Measurements from ENCODE around the gene NR3C2.

Gene NR3C2

DNA sequence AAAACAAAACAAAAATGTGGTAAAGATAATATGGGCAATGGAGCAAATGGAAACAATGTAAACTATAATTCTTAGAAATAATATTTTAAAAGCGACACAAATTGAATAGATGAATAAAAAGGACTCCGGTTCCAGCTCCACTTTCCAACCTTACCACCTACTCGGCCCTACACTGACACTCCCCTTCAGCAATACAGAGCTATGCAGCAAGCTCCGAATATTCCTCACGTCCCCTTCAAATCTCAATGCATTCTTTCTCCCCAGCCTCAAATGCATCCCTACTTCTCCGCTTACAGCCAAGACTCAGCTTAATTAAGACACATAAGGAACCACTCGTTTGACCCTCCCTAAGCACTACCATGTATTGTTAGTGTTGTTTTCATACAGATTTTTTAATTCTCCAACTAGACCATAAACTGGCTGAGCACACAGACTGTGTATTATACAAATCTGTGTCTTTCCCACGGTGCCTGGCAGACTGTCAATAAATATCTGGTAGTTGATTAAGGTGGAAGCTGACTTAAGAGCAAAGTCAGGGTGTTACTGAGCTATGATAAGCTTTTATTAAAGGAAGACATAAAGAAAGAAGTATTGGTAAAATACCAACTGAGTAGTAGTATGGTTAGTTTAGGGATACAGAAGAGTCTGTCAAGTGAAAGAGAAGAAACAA is 219.1 kb downstream of the NR3C2 start:
- Histone ChIP-seq H3K36me3 (ENCODE audit: insufficient read depth, low read length) (no peaks in the 10 kb centered on the region), H3K9me3 (ENCODE audit: low read depth, low read length) (no peaks in the 10 kb centered on the region; the same call in 1 of the 2 replicates), H3K27ac (no peak overlapping the region), H3K4me3 (no peak overlapping the region), H3K9ac (ENCODE audit: insufficient read length) (no peak overlapping the region)
- DNase-seq (ENCODE audit: low read depth, low spot score): no peak
- TF ChIP-seq FOXP2 (optimal IDR thresholded peaks at IDR 0.05; ENCODE audit: control extremely low read depth, extremely low read length, insufficient read depth) (no peak), POLR2AphosphoS5 (IDR thresholded peaks at IDR 0.05; ENCODE audit: borderline replicate concordance, low read depth, low read length) (no peak), EZH2 (IDR thresholded peaks at IDR 0.05) (no peak)

DNA sequence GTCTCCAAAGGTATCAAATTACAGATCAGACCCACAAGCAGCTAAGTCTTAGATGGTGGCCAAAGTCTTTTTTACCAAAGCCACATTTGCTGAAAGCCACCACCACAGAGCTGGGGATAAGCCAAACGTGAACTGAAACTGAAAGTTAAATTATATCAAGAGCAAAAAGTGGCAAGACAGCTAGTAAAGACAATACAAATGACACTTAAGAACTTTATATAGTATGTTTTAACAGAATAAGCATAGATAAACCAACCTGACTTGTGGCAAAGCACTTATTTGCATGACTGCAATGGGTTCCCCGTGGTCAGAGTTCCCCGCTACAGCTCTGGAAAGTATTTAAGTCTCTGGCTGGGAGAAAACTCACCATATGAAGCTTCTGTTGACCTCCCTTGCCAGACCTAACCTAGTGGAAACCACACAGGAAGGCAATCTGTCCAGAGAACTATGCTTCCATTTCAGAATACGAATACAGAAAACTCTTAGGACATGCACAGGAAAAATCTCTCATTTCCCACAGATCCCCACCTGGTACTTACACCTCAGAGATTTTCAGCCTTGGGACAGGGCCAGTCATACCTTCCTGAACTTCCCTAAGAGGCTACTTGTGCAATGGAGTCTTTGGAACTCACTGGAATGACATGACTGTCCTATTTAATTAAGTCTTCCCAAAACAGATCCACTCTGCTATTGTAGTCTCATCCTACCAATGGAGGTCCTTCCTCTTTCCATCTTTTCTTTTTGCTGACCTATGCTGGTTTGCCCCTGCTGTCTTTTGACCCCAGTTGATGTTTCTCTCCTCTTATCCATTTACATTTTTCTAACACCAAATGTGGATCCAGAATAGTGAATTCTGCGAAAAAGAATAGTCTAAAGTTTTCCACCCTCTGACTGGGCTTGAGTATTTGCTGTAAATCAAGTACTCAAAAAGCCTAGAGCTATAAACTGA is 225.1 kb downstream of the NR3C2 start:
- H3K4me3 ChIP-seq: no peak overlapping the region

DNA sequence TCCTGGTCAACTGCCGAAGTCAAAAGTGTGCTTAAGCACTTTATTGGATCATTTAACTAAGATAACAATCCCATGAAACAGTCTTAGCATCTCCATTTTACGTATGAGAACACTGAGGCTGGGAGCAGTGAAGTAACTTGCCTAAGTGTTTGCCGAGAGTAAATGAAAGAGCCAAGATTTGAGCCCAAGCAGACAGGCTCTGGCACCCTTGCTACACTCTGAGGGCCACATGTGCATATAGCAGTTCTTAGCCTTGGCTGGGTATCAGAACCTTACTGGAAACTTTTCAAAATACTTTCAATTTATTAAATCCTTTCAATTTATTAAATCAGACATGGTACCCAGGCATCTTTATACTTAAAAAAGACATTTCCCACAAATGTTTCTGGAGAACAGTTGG is 225.9 kb downstream of the NR3C2 start:
- no peak overlapping the region for H3K4me3 ChIP-seq
- H3K36me3 ChIP-seq (ENCODE audit: insufficient read depth, low read length): no peaks in the 10 kb centered on the region
- DNase-seq (ENCODE audit: low read depth, low spot score): no peak
- H3K27ac ChIP-seq: no peak overlapping the region
- TF ChIP-seq POLR2AphosphoS5 (IDR thresholded peaks at IDR 0.05; ENCODE audit: borderline replicate concordance, low read depth, low read length) (no peak), EZH2 (IDR thresholded peaks at IDR 0.05) (no peak), FOXP2 (optimal IDR thresholded peaks at IDR 0.05; ENCODE audit: control extremely low read depth, extremely low read length, insufficient read depth) (no peak)
- H3K9ac ChIP-seq (ENCODE audit: insufficient read length): no peak overlapping the region
- H3K9me3 ChIP-seq (ENCODE audit: low read depth, low read length): no peaks in the 10 kb centered on the region; the same call in 1 of the 2 replicates

More for the DNA sequence above, 225.1 kb downstream of the NR3C2 start:
- no peak for TF ChIP-seq POLR2AphosphoS5 (IDR thresholded peaks at IDR 0.05; ENCODE audit: borderline replicate concordance, low read depth, low read length)
- no peak for TF ChIP-seq FOXP2 (optimal IDR thresholded peaks at IDR 0.05; ENCODE audit: control extremely low read depth, extremely low read length, insufficient read depth)
- TF ChIP-seq EZH2 (IDR thresholded peaks at IDR 0.05): no peak
- Histone ChIP-seq H3K36me3 (ENCODE audit: insufficient read depth, low read length) (no peaks in the 10 kb centered on the region), H3K9me3 (ENCODE audit: low read depth, low read length) (no peaks in the 10 kb centered on the region; the same call in 1 of the 2 replicates), H3K27ac (no peak overlapping the region), H3K9ac (ENCODE audit: insufficient read length) (no peak overlapping the region)
- DNase-seq (ENCODE audit: low read depth, low spot score): no peak

DNA sequence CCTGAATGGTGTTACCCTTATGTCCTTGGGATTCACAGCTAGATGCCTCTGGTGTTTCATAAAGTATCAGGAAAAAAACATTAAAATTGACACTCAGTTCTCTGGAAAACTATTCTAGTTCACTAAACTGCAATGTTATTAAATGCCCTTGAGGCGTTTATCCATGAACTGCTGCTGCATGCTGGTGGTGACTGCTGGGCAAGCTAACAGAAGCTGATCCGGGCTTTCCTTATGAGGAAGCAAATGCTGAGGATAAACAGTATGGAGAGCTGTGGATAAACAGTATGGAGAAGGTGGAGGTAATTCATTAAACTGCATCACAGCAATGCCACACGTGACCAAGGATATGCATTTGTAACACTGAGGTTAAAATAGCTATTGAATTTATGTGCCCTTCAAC is 227.0 kb downstream of the NR3C2 start:
- TF ChIP-seq POLR2AphosphoS5 (IDR thresholded peaks at IDR 0.05; ENCODE audit: borderline replicate concordance, low read depth, low read length) (no peak), EZH2 (IDR thresholded peaks at IDR 0.05) (no peak), FOXP2 (optimal IDR thresholded peaks at IDR 0.05; ENCODE audit: control extremely low read depth, extremely low read length, insufficient read depth) (no peak)
- Histone ChIP-seq H3K4me3 (no peak overlapping the region), H3K9me3 (ENCODE audit: low read depth, low read length) (no peaks in the 10 kb centered on the region; the same call in 1 of the 2 replicates), H3K27ac (no peak overlapping the region), H3K36me3 (ENCODE audit: insufficient read depth, low read length) (no peaks in the 10 kb centered on the region), H3K9ac (ENCODE audit: insufficient read length) (no peak overlapping the region)
- DNase-seq (ENCODE audit: low read depth, low spot score): no peak

DNA sequence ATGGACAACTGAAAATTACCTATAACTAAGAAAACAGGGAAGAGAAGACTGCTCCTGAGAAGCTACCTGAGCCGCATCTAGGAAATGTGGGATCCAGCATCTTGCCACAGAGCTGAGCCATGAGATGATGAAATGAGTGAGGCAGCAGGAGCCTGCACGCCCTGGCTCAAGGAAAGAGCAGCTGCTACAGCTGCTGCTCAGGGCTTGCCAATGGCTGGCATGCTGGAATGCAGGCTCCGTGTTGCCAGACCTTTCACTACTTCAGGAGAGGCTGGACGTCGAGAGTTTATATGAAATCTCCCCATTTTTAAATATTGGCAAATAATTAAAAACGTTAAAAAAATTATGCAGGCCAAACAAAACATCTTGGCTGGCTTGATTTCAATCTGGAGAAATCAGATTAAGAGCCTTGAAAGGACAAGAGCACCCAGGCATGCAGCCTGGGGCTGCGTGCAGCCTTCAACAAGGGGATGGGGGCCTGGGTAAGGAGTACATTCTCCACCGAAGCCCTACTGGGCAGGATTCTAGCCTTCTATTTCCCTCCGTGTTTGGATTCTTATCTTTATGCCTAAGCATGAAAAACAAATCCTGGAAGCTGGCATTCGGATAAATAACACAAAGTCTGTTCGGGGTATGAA is 227.6 kb downstream of the NR3C2 start:
- no peak for DNase-seq (ENCODE audit: low read depth, low spot score)
- H3K36me3 ChIP-seq (ENCODE audit: insufficient read depth, low read length): no peaks in the 10 kb centered on the region
- H3K27ac ChIP-seq: no peak overlapping the region
- TF ChIP-seq FOXP2 (optimal IDR thresholded peaks at IDR 0.05; ENCODE audit: control extremely low read depth, extremely low read length, insufficient read depth) (no peak), EZH2 (IDR thresholded peaks at IDR 0.05) (no peak), POLR2AphosphoS5 (IDR thresholded peaks at IDR 0.05; ENCODE audit: borderline replicate concordance, low read depth, low read length) (no peak)
- H3K4me3 ChIP-seq: no peak overlapping the region
- no peaks in the 10 kb centered on the region; the same call in 1 of the 2 replicates for H3K9me3 ChIP-seq (ENCODE audit: low read depth, low read length)
- H3K9ac ChIP-seq (ENCODE audit: insufficient read length): no peak overlapping the region

DNA sequence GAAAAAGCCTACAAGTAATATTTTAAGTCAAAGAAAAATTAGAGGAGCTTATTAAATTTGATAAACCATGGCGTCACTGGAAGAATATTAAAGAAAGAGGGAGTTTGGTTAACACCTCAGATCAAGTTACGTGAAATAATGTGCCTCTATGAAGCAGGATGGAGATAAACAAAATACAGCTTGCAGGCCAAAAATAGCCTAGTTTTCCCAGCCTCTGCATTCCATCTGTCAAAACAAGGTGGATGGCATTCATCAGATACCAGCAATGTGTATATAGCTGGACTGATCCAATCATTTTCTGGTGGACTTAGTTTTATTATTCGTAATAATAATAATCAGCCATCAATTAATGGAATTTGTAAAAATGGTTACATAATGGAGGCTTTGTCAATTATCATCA is 230.7 kb downstream of the NR3C2 start:
- no peak overlapping the region for H3K27ac ChIP-seq
- H3K4me3 ChIP-seq: no peak overlapping the region
- H3K9me3 ChIP-seq (ENCODE audit: low read depth, low read length): no peaks in the 10 kb centered on the region
- no peak overlapping the region for H3K9ac ChIP-seq (ENCODE audit: insufficient read length)
- no peak for DNase-seq (ENCODE audit: low read depth, low spot score)
- no peaks in the 10 kb centered on the region for H3K36me3 ChIP-seq (ENCODE audit: insufficient read depth, low read length)
- TF ChIP-seq POLR2AphosphoS5 (IDR thresholded peaks at IDR 0.05; ENCODE audit: borderline replicate concordance, low read depth, low read length): no peak
- no peak for TF ChIP-seq EZH2 (IDR thresholded peaks at IDR 0.05)
- TF ChIP-seq FOXP2 (optimal IDR thresholded peaks at IDR 0.05; ENCODE audit: control extremely low read depth, extremely low read length, insufficient read depth): no peak

DNA sequence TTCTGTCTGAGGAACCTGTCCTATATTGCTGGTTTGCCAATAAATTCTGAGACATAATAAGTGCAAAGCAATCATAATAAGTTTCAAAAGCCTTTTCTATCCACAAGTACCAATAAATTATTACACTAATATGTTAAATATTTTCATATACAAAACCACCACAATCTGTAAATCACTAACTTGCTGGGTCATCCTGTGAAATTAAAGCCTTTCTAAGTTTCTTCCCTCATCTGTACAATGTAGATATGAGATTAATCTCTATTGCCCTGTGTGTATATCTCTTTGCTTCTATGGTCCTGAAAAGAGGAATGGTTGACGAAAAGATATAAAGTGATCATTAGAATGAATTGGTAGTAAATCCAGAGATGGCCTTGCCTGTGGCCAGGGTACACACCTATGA is 231.6 kb downstream of the NR3C2 start:
- no peak overlapping the region for H3K9ac ChIP-seq (ENCODE audit: insufficient read length)
- H3K36me3 ChIP-seq (ENCODE audit: insufficient read depth, low read length): no peaks in the 10 kb centered on the region
- no peak for DNase-seq (ENCODE audit: low read depth, low spot score)
- no peak overlapping the region for H3K27ac ChIP-seq
- TF ChIP-seq POLR2AphosphoS5 (IDR thresholded peaks at IDR 0.05; ENCODE audit: borderline replicate concordance, low read depth, low read length): no peak
- TF ChIP-seq FOXP2 (optimal IDR thresholded peaks at IDR 0.05; ENCODE audit: control extremely low read depth, extremely low read length, insufficient read depth): no peak
- no peak for TF ChIP-seq EZH2 (IDR thresholded peaks at IDR 0.05)
- H3K9me3 ChIP-seq (ENCODE audit: low read depth, low read length): no peaks in the 10 kb centered on the region
- H3K4me3 ChIP-seq: no peak overlapping the region

DNA sequence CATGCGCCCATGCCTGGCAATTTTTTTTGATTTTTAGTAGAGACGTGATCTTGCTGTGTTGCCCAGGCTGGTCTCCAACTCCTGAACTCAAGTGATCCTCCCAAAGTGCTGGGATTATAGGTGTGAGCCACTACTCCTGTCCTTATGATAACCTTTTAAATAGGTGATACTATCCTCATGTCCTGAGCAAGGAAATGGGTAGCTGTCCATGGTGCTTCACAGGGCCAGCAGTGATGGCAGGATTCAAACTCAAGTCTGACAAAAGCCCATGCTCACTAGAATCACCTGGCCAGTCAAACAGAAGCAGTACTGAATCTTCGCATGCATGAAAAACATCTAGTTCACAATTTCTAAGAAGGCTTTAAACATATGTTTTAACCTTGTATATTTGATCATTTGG is 235.1 kb downstream of the NR3C2 start:
- DNase-seq (ENCODE audit: low read depth, low spot score): no peak
- Histone ChIP-seq H3K4me3 (no peak overlapping the region), H3K36me3 (ENCODE audit: insufficient read depth, low read length) (no peaks in the 10 kb centered on the region), H3K9me3 (ENCODE audit: low read depth, low read length) (no peaks in the 10 kb centered on the region), H3K27ac (no peak overlapping the region), H3K9ac (ENCODE audit: insufficient read length) (no peak overlapping the region)
- TF ChIP-seq FOXP2 (optimal IDR thresholded peaks at IDR 0.05; ENCODE audit: control extremely low read depth, extremely low read length, insufficient read depth): no peak
